Activated CD4-positive, alpha-beta T cell treated with anti-CD3 and anti-CD28 coated beads for 1 hour (primary cell): ENCODE results near the gene SH3GL1.
A peak's percentile ranks its signal among the peaks of the same experiment; 100 is the strongest.

Experiments used
- DNase-seq: peaks from one replicate; pipeline ENCODE4 v3.0.0-alpha.2; 2020

The SH3GL1 gene

GRCh38 chr19:4342615-4343369, 57.6 kb downstream of the SH3GL1 start:
- DNase-seq = peak; percentile 85

DNA sequence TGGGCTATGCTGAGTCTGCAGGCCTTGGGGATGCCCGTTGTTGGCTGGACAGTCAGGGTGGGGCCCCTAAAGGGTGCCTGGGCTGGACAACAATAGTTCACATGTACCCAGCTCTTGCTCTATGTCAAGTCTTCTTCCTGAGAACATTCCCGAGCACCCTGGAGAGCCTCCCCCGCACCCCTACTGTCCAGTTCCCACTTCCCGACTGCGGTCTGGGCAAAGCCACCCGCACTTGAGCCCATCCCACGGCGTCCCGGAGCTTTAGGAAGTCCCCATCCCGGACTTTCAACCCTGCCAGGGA, 58.1 kb downstream of the SH3GL1 start:
- DNase-seq = no peak

DNA sequence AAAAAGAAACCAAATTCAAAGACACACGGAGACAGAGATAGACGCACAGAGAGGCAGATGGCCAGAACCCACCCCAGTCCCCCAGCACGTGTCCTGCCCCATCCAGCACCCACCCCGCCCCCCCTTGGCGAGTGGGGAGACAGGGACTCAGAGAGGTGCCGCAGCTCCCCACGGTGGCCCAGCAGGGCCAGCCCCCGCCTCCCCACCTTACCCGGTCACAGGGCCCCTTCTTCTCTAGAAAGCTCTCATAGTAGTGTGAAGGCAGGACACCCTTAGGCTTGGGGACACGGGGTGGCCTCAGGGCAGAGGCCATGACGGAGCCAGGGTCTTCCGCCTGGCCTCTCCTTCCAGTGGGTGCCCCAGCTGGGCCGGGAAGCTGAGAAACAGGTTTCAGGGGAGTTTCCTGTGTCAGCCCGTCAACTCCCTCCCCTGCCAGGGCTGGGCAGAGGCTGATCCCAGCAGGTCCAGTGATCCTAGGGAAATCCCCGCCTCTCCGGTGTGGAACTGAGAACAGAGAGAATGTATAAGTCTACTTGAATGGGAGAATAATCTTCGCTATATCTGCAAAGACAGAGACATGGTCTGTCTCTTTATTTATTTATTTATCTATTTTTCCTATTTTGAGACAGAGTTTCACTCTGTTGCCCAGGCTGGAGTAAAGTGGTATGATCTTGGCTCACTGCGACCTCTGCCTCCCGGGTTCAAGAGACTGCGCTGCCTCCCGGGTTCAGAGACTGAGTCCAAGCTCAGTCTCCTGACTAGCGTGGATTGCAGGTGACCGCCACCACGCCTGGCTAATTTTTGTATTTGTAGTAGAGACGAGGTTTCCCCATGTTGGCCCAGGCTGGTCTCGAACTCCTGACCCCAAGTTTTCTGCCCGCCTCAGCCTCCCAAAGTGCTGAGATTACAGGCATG, 61.6 kb downstream of the SH3GL1 start, which contains the start of gene STAP2:
Gene STAP2 (minus strand): TSS at position 387 of the 915 bp plus-strand sequence. CDS start 74 bp downstream, at position 313.
- no peak for DNase-seq

GRCh38 chr19:4337906-4338440, 62.4 kb downstream of the SH3GL1 start:
- DNase-seq = no peak

DNA sequence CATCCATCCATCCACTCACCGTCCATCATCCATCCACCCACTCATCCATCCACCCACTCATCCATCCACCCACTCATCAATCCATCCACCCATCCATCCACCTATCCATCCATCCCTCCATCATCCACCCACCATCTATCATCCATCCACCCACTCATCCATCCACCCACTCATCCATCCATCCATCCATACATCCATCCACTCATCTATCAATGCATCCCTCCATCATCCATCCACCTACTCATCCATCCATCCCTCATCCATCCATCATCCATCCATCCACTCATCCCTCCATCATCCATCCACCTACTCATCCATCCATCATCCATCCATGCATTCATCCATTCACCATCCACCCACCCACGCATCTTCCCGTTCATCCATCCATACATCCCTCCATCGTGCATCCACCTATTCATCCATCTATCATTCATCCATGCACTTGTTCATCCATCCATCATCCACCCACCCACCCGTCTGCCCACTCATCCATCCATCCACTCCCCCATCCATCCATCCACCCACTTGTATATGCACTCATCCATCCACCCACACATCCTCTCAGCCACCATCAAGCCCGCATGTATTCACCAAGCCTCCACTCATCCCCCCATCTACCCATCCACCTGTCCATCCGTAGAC, 65.3 kb downstream of the SH3GL1 start:
- no peak for DNase-seq

DNA sequence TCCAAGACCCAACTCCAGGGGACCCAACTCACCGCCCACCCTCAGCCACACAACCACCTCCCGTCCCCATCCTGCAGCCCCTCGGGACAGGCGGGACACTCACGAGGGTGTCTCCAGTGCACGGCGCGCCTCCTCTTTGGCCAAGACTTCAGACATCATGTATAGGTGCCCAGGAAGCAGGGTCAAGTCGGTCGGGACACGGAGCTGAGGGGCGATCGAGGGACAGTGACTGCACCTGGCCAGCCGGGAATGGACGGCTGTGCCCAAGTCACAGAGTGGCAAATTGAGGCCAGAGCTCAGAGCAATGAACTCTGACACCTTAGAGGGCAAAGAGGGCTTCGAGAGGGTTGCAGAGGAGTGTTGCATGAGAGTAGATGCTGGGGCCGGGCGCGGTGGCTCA, 70.5 kb downstream of the SH3GL1 start:
- no peak for DNase-seq

DNA sequence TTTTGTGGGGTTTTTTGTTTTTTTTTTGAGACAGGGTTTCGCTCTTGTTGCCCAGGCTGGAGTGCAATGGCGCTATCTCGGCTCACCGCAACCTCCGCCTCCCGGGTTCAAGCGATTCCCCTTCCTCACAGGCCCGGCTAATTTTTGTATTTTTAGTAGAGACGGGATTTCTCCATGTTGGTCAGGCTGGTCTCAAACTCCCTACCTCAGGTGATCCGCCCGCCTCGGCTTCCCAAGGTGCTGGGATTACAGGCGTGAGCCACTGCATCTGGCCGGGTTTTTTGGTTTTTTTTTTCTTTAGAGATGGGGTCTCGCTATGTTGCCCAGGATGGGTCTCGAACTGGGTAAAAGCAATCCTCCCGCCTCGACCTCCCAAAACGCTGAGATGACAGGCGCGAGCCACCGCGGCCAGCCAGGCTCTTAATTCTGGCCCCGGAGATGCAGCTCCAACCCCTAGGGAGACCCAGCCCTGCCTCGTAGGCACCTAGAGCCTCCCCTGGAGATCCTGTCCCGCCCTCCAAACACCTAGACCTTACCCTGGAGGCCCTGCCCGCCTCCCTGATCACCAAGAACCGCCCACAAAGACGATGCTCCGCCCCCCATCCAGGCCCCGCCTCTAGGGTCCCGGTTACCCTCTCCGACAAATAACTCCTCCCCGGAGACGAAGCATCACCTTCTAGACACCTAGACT, 71.2 kb downstream of the SH3GL1 start:
- DNase-seq = peak; percentile 24

DNA sequence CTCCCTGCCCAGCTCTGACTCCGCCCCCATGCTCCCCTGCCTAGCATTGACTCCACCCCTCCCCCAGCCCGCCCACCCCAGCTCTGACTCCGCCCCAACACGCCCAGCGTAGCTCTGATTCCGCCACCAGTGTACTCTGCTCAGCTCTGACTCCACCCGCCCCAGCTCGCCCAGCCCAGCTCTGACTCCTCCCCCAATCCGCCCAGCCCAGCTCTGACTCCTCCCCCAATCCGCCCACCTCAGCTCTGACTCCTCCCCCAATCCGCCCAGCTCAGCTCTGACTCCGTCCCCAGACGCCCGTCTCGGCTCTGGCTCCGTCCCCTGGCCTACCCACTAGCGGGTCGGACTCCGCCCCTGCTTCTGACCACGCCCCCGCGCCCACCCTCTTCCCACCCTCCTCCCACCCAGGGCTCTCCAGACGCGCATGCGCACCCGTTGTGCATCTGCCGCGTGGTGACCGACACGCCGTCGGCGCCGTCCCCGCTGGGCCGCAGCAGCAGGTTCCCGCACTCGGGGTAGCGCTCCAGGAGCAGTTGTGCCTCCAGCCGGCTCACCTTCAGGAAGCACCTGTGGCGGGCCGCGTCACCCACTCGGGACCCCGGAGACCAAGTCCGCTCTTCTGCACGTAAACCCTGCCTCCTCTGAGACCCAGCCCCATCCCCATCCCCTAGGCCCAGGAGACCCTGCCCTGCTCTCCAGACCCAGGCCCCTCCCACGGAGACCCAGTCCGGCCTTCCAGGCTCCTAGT, 71.9 kb downstream of the SH3GL1 start:
- peak; percentile 98 for DNase-seq

DNA sequence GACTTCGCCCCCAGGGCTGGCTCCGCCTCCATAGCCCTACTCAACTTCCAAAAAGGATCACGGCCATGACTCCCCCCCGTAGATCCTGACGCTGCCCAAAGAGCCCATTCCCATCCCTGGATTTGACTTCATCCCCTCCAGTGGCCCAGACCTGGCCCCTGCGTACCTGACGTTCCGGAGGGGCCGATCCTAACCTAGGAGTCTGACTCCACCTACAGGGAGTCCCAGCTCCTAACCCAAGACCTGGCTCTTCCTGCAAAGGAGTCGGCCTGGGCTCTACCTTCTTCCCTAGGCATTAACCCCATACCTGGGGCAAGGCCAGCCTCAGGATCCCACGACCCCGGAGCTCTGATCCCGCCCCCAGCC, 72.5 kb downstream of the SH3GL1 start:
- no peak for DNase-seq

DNA sequence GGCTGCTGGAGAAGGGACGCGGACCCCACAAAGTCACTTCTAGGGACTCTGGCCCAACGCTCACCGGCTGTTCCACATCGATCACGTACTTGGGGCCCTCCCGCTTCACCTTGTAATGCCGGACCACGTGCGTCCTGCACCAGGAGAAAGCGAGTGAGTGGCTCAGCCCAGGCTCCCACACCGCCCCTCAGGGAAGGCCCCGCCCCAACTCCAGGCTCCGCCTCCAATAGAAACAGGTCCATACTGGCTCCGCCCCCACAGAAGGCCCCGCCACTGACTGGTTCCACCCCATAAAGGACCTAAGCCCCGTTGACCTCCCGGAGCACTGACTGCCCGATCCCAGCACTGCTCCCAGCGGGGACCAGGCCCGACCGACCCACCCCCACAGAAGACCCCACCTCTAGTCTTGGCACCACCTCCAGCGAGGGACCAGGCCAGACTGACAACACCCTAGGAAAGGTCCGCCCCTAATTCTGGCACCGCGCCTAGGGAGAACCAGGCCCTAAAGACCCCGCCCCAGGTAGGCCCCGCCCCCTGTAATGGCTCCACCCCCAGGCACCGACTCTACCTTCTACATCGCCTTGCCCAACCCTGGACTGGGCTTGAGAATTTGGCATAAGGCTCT, 73.0 kb downstream of the SH3GL1 start:
- DNase-seq = peak; percentile 60

GRCh38 chr19:4326837-4327251, 73.5 kb downstream of the SH3GL1 start:
- DNase-seq = no peak

DNA sequence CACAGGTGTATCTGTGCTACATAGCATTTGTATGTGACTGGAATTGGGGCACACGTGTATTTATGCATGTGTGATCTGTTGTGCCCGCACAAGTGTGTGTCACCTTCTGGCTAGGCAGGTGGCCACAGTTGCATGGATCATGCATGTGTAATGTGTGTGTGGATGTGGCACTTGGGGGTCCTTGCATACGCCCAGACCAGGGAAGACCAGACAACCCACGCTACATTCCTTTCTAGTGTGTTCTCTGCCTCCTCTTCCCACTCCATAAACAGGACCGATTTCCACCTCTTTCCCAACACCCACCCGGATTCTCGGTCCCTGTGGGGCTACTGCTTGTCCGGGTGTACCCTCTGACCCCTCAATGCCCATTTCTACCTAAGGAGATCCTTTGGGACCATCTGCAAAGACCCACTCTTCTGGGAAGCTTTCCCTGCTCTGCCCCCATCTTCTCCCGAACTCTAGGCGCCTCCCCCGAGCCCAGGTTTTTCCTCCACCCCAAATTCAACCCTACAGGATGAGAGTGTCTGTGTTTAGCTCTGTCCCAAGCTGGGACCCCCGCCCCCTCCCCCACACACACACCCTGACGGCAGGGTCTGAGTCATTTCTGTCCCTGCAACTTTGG, 74.0 kb downstream of the SH3GL1 start:
- no peak for DNase-seq

DNA sequence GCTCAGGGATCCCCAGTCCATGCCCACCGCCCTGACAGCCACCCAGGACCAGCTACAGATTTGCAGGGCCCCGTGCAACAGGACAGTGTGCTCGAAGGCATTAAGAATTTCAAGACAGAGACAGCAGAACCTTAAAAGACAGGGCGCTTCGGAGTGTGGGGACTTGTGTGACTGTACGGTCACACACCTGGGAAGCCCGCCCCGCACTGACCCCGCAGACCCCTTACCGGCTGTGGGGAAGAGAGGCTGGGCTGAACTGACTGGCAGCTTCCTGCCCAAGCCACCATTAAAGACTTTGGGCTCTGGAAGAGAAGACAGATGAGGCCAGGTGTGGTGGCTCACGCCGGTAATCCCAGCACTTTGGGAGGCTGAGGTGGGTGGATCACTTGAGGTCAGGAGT, 76.1 kb downstream of the SH3GL1 start:
- DNase-seq = no peak

- no peak for DNase-seq
Observed at GRCh38 chr19:4323692-4324091, 76.7 kb downstream of the SH3GL1 start.

DNA sequence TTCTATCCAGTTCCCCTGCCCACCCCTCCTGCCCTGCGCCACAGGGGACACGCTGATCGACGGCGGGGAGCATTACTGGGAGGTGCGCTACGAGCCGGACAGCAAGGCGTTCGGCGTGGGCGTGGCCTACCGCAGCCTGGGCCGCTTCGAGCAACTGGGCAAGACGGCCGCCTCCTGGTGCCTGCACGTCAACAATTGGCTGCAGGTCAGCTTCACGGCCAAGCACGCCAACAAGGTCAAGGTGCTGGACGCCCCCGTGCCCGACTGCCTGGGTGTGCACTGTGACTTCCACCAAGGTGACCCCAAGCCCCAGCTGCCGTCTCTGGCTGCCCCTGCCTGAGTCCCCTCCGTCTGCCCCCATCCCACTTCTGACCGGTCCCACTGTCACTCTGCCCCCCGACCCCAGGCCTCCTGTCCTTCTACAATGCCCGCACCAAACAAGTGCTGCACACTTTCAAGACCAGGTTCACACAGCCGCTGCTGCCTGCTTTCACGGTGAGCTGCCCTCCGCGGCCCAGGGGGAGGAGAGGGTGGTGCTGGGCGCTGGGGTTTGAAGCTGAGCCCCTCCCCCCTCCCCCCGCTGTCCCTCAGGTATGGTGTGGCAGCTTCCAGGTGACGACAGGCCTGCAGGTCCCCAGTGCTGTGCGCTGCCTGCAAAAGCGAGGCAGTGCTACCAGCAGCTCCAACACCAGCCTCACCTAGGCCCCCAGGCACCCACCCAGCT, 77.2 kb downstream of the SH3GL1 start:
- DNase-seq = no peak

DNA sequence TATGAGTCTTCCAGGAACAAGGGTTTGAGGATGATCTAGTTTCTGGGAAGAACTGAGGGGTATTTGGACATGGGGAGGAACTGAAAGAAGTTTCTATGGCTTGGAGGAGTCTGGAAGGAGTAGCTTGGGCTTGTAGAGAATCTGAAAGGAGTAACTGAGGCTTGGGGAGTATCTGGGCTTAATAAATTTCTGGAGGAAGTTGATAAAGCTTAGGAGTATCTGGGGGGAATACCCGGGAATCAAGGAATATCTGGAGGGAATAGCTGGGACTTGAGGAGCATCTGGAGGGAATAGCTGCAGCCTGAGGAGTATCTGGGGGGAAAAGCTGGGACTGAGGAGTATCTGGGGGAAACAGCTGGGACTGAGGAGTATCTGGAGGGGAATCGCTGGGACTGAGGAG, 79.9 kb downstream of the SH3GL1 start:
- no peak for DNase-seq

DNA sequence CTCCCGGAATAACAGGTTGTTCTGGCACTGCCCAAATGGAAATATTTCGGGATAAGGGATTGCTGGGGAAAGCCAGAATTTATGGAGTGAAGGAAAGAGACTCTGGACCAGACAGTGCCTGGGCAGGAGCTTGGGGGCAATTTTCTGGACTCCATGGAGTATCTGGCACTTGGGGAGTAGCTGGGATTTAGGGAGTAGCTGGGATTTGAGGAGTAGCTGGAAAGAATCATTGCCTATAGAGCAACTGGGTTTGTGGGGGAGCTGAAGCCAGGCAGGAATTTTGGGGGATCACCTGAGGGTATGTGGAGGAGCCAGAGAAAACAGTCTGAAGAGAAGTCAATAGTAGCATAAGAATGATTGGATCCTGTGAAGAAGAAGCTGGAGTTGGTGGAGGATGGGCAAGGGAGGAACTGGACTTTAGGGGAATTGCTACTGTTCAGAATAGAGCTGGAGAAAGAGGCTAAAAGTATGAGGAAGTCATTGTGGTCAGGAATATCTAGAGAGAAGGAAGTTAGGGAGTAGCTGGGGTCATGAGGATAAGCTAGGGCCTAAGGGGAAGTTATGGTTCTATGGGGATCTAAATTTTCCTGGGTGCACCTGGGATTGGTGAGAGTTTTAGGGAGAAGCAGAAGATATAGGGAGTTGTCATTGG, 81.2 kb downstream of the SH3GL1 start:
- no peak for DNase-seq

DNA sequence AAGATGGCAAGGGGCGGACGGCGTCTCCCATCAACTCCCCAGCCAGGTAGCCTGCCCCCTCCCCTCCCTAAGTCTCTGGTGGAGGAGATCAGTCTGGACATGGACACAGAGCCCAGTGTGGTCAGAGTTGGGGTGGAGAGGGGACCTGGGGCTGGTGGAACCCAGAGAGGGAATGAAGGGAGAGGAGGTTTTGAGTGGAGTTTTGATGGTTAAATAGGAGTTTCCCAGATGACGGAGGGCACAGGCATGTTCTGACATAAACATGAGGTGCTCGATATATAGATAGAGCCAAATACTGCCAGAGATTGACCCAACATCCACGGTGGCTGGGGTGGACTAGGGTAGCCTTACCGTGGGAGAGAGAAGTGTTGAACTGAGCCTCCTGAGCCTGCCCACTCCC, 81.9 kb downstream of the SH3GL1 start:
- no peak for DNase-seq

DNA sequence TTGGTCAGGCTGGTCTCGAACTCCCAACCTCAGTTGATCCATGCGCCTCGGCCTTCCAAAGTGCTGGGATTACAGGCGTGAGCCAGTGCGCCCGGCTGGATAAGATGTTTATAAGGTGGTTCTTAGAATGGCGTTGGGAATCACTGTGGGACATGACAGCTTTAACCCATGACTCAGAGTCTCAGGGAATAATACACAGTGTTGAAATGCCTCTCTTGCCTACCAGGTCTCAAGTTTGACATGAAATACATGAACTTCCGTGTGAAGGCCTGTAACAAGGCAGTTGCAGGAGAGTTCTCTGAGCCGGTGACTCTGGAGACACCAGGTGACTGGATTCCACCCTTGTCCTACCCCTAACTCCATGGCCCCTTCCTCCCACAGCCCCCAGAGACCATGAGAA, 83.4 kb downstream of the SH3GL1 start:
- no peak for DNase-seq
